Astrocyte (in vitro differentiated cells and primary cell): ENCODE results near the gene FNDC7. TPM values are rescaled to one million over a fixed set of nuclear protein-coding genes. Genes with fewer than 3 reads are reported as not detected.

ENCODE experiments used
- DNase-seq: peaks from one replicate; pipeline ENCODE4 v3.0.0-alpha.2; 2010; ENCODE audit warnings: low read depth
- FAIRE-seq: peaks from 2 replicates; lab custom pipeline; 2011; peaks lifted over from hg19 to GRCh38; lab: Jason Lieb, UNC
- H2AFZ ChIP-seq: 2 replicates; pipeline ENCODE4 v1.6.0; 2012; ENCODE audit warnings: low read depth, low read length, inconsistent platforms
- H3K27ac ChIP-seq: 2 replicates; pipeline ENCODE4 v1.5.1; 2011; ENCODE audit warnings: low read depth, low read length, inconsistent platforms
- H3K27me3 ChIP-seq: 2 replicates; pipeline ENCODE4 v1.6.0; 2011; ENCODE audit warnings: low read length, inconsistent platforms; ENCODE audit not compliant: insufficient read depth
- H3K36me3 ChIP-seq: 2 replicates; pipeline ENCODE4 v1.5.1; 2011; ENCODE audit warnings: low read length, inconsistent platforms; ENCODE audit not compliant: insufficient read depth
- H3K4me1 ChIP-seq: 2 replicates; pipeline ENCODE4 v1.5.1; 2011; ENCODE audit warnings: low read length, inconsistent platforms; ENCODE audit not compliant: insufficient read depth
- H3K4me2 ChIP-seq: 2 replicates; pipeline ENCODE4 v1.6.0; 2012; ENCODE audit warnings: low read length, inconsistent platforms
- H3K4me3 ChIP-seq: 2 replicates; pipeline ENCODE4 v1.5.1; 2011; ENCODE audit warnings: low read depth, mild to moderate bottlenecking, low read length, inconsistent platforms; ENCODE audit not compliant: insufficient read depth
- H3K79me2 ChIP-seq: 2 replicates; pipeline ENCODE4 v1.6.0; 2012; ENCODE audit warnings: mild to moderate bottlenecking, low read length, inconsistent platforms; ENCODE audit not compliant: insufficient read depth
- H3K9ac ChIP-seq: 2 replicates; pipeline ENCODE4 v1.6.0; 2012; ENCODE audit warnings: mild to moderate bottlenecking, low read length, inconsistent platforms
- H3K9me3 ChIP-seq: 2 replicates; pipeline ENCODE4 v1.5.1; 2012; ENCODE audit warnings: low read depth, mild to moderate bottlenecking, low read length, inconsistent platforms; ENCODE audit not compliant: insufficient read depth
- H4K20me1 ChIP-seq: 2 replicates; pipeline ENCODE4 v1.6.0; 2012; ENCODE audit warnings: low read length, inconsistent platforms; ENCODE audit not compliant: insufficient read depth
- H3K27ac Mint-ChIP-seq: one replicate; pipeline ENCODE4 v1.8.0; 2021; ENCODE audit warnings: mild to moderate bottlenecking, mixed read lengths; ENCODE audit not compliant: unreplicated experiment
- H3K27me3 Mint-ChIP-seq: one replicate; pipeline ENCODE4 v1.8.0; 2021; ENCODE audit warnings: low read depth, mixed read lengths; ENCODE audit not compliant: unreplicated experiment
- H3K36me3 Mint-ChIP-seq: one replicate; pipeline ENCODE4 v1.8.0; 2021; ENCODE audit warnings: low read depth, mixed read lengths; ENCODE audit not compliant: unreplicated experiment
- H3K4me1 Mint-ChIP-seq: one replicate; pipeline ENCODE4 v1.8.0; 2021; ENCODE audit warnings: low read depth, mixed read lengths; ENCODE audit not compliant: unreplicated experiment
- H3K4me3 Mint-ChIP-seq: one replicate; pipeline ENCODE4 v1.8.0; 2021; ENCODE audit warnings: mild to moderate bottlenecking, moderate library complexity, mixed read lengths; ENCODE audit not compliant: unreplicated experiment
- H3K9me3 Mint-ChIP-seq: one replicate; pipeline ENCODE4 v1.8.0; 2021; ENCODE audit warnings: mild to moderate bottlenecking, mixed read lengths; ENCODE audit not compliant: unreplicated experiment
- EZH2 ChIP-seq: IDR thresholded peaks from 2 replicates; pipeline ENCODE4 v1.6.1; 2012; ENCODE audit warnings: mild to moderate bottlenecking, low read length, inconsistent platforms; ENCODE audit not compliant: insufficient read depth
- total RNA-seq: library from RNA; stranded (reverse); gene quantifications from 2 replicates; pipeline ENCODE4 v1.2.1, GENCODE V29; 2021
- TF ChIP-seq, protein P1 (sequence below): IDR thresholded peaks from 2 replicates; pipeline ENCODE4 v1.5.1; 2011; ENCODE audit warnings: low read depth, mild to moderate bottlenecking, inconsistent platforms, low read length, moderate library complexity; ENCODE audit not compliant: insufficient read depth

The FNDC7 gene
- total RNA-seq, 1 donor from 2014 or later: 0.20 TPM

GRCh38 chr1:108742253-108742652 lies 29.5 kb downstream of the FNDC7 start:
- Histone ChIP-seq H3K27ac (no peak overlapping the region), H3K36me3 (no peaks in the 10 kb centered on the region), H3K79me2 (peaks cover under 1% of the 10 kb centered on the region), H3K4me2 (no peak overlapping the region), H3K9me3 (no peaks in the 10 kb centered on the region), H3K9ac (no peak overlapping the region), H4K20me1 (no peaks in the 10 kb centered on the region), H3K27me3 (peaks cover 5% of the 10 kb centered on the region), H3K4me1 (no peaks in the 10 kb centered on the region), H3K4me3 (no peak overlapping the region), H2AFZ (no peak overlapping the region)
- FAIRE-seq: no peak
- DNase-seq: no peak
- no peaks in the 10 kb centered on the region for H3K36me3 Mint-ChIP-seq
- no peaks in the 10 kb centered on the region for H3K4me1 Mint-ChIP-seq
- no peaks in the 10 kb centered on the region for H3K9me3 Mint-ChIP-seq
- TF ChIP-seq, protein P1, sequence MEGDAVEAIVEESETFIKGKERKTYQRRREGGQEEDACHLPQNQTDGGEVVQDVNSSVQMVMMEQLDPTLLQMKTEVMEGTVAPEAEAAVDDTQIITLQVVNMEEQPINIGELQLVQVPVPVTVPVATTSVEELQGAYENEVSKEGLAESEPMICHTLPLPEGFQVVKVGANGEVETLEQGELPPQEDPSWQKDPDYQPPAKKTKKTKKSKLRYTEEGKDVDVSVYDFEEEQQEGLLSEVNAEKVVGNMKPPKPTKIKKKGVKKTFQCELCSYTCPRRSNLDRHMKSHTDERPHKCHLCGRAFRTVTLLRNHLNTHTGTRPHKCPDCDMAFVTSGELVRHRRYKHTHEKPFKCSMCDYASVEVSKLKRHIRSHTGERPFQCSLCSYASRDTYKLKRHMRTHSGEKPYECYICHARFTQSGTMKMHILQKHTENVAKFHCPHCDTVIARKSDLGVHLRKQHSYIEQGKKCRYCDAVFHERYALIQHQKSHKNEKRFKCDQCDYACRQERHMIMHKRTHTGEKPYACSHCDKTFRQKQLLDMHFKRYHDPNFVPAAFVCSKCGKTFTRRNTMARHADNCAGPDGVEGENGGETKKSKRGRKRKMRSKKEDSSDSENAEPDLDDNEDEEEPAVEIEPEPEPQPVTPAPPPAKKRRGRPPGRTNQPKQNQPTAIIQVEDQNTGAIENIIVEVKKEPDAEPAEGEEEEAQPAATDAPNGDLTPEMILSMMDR: no peak
- TF ChIP-seq EZH2: no peak
- no peak overlapping the region for H3K4me3 Mint-ChIP-seq
- H3K27me3 Mint-ChIP-seq: peaks cover 10% of the 10 kb centered on the region
- no peak overlapping the region for H3K27ac Mint-ChIP-seq

DNA sequence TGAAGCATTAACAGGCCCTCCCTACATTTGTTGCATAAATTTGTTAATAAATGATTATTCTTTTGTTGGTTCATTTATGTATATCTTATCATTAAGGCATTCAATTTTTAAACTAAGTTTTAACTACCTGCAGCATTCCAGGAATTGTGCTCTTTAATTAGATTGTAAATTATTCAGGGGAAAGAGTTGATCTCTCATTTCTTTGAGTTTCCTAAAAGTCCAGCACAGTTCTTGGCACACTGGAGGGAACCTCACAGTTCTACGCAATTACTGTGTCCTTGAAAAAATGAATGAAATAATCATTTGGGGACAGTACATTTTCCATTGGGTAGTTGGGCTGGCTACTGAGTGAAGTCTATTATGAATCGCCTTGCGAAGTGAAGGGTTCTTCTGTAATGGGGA lies 33.3 kb downstream of the FNDC7 start:
- peaks cover 5% of the 10 kb centered on the region for H3K27me3 ChIP-seq
- H3K27ac ChIP-seq: no peak overlapping the region
- TF ChIP-seq, protein P1: no peak
- TF ChIP-seq EZH2: no peak
- peaks cover 6% of the 10 kb centered on the region for H3K4me1 Mint-ChIP-seq
- H4K20me1 ChIP-seq: peaks cover 19% of the 10 kb centered on the region
- peaks cover 37% of the 10 kb centered on the region for H3K79me2 ChIP-seq
- peak overlapping the region; percentile 99 for H3K4me3 Mint-ChIP-seq
- H3K36me3 Mint-ChIP-seq: no peaks in the 10 kb centered on the region
- H3K36me3 ChIP-seq: peaks cover 2% of the 10 kb centered on the region
- no peaks in the 10 kb centered on the region for H3K9me3 ChIP-seq
- DNase-seq (no peak), FAIRE-seq (no peak)
- H2AFZ ChIP-seq: peak overlapping the region; percentile 83
- H3K9ac ChIP-seq: no peak overlapping the region
- H3K4me3 ChIP-seq: no peak overlapping the region
- H3K27me3 Mint-ChIP-seq: peaks cover 4% of the 10 kb centered on the region
- H3K27ac Mint-ChIP-seq: peak overlapping the region; percentile 95
- H3K4me1 ChIP-seq: no peaks in the 10 kb centered on the region
- H3K4me2 ChIP-seq: peak overlapping the region; percentile 61
- H3K9me3 Mint-ChIP-seq: no peaks in the 10 kb centered on the region

GRCh38 chr1:108746382-108747170 lies 33.9 kb downstream of the FNDC7 start, which contains the start of gene STXBP3:
Gene STXBP3, plus strand, starts transcription at chr1:108746674. Its CDS starts 64 bp downstream, at chr1:108746738.
- FAIRE-seq: no peak
- H3K9ac ChIP-seq: peak within 1 kb of the TSS; percentile 96
- peak within 1 kb of the TSS; percentile 99 for H3K4me3 Mint-ChIP-seq

More at GRCh38 chr1:108746382-108747170, 33.9 kb downstream of the FNDC7 start, which contains the start of gene STXBP3:
- Mint-ChIP-seq H3K27ac (peak within 1 kb of the TSS; percentile 99), H3K27me3 (peaks cover 3% of the 10 kb centered on the region), H3K36me3 (no peaks in the 10 kb centered on the region), H3K9me3 (no peaks in the 10 kb centered on the region), H3K4me1 (peaks cover 7% of the 10 kb centered on the region)
- TF ChIP-seq, protein P1: peak; percentile 92
- no peak for TF ChIP-seq EZH2
- peak within 1 kb of the TSS; percentile 72 for H3K4me3 ChIP-seq
- peaks cover 5% of the 10 kb centered on the region for H3K27me3 ChIP-seq
- no peaks in the 10 kb centered on the region for H3K4me1 ChIP-seq
- H4K20me1 ChIP-seq: peaks cover 20% of the 10 kb centered on the region
- peak; percentile 90 for DNase-seq
- H3K4me2 ChIP-seq: peak within 1 kb of the TSS; percentile 86
- H3K27ac ChIP-seq: peak within 1 kb of the TSS; percentile 96
- H3K79me2 ChIP-seq: peaks cover 40% of the 10 kb centered on the region
- H2AFZ ChIP-seq: peak within 1 kb of the TSS; percentile 83
- peaks cover 2% of the 10 kb centered on the region for H3K36me3 ChIP-seq
- H3K9me3 ChIP-seq: no peaks in the 10 kb centered on the region
